HepG2 (cell line): ENCODE results near the gene MBLAC2. TPM values are rescaled to one million over a fixed set of nuclear protein-coding genes. Genes with fewer than 3 reads are reported as not detected.

Experiments
- DMAP1 ChIP-seq: IDR thresholded peaks from 2 replicates; pipeline ENCODE4 v1.6.1; 2016
- GABPB1 ChIP-seq: IDR thresholded peaks from 2 replicates; pipeline ENCODE4 v1.6.1; 2016; ENCODE audit warnings: mild to moderate bottlenecking, missing genetic modification reagents, moderate library complexity, missing compliant biosample characterization
- GATAD1 ChIP-seq: IDR thresholded peaks from 2 replicates; pipeline ENCODE4 v1.6.1; 2016; ENCODE audit warnings: missing genetic modification reagents, missing compliant biosample characterization
- HNRNPLL ChIP-seq: fragments of 200-400 bp; formaldehyde crosslinking; IDR thresholded peaks from 2 replicates; pipeline ENCODE4 v1.6.1; 2017; ENCODE audit warnings: mild to moderate bottlenecking, low read depth, low read length; ENCODE audit not compliant: poor library complexity, severe bottlenecking
- JARID2 ChIP-seq: sonication (generic); formaldehyde crosslinking; IDR thresholded peaks from 2 replicates; pipeline ENCODE4 v1.8.1; 2023; ENCODE audit warnings: missing genetic modification reagents, inconsistent platforms; ENCODE audit not compliant: insufficient replicate concordance
- KLF15 ChIP-seq: sonication (generic); formaldehyde crosslinking; IDR thresholded peaks from 2 replicates; pipeline ENCODE4 v1.8.1; 2023; ENCODE audit warnings: borderline replicate concordance, mild to moderate bottlenecking, inconsistent platforms, missing genetic modification reagents, mixed read lengths
- NBN ChIP-seq: fragments of 450-650 bp; conservative IDR thresholded peaks from 2 replicates; pipeline ENCODE4 v1.6.1; 2017
- PAWR ChIP-seq: sonication (generic); formaldehyde crosslinking; IDR thresholded peaks from 2 replicates; pipeline ENCODE4 v1.4.0; 2020; ENCODE audit warnings: missing genetic modification reagents, mild to moderate bottlenecking, borderline replicate concordance
- SP2 ChIP-seq: sonication (generic); formaldehyde crosslinking; IDR thresholded peaks from 2 replicates; pipeline ENCODE4 v1.5.1; 2020; ENCODE audit warnings: mild to moderate bottlenecking, missing genetic modification reagents
- WIZ ChIP-seq: sonication (generic); formaldehyde crosslinking; IDR thresholded peaks from 2 replicates; pipeline ENCODE4 v1.5.1; 2020; ENCODE audit warnings: mild to moderate bottlenecking, missing genetic modification reagents
- ZFYVE20 ChIP-seq: sonication (generic); formaldehyde crosslinking; IDR thresholded peaks from 2 replicates; pipeline ENCODE4 v1.8.0; 2023; ENCODE audit warnings: low read depth, mild to moderate bottlenecking, moderate library complexity, missing genetic modification reagents, borderline replicate concordance
- ZNF124 ChIP-seq: sonication (generic); formaldehyde crosslinking; IDR thresholded peaks from 2 replicates; pipeline ENCODE4 v1.4.0; 2020; ENCODE audit warnings: missing genetic modification reagents
- ZNF17 ChIP-seq: sonication (generic); formaldehyde crosslinking; IDR thresholded peaks from 2 replicates; pipeline ENCODE4 v1.5.0; 2020; ENCODE audit warnings: mild to moderate bottlenecking, missing genetic modification reagents
- ZNF30 ChIP-seq: sonication (generic); formaldehyde crosslinking; IDR thresholded peaks from 2 replicates; pipeline ENCODE4 v1.5.0; 2020; ENCODE audit warnings: mild to moderate bottlenecking, missing genetic modification reagents
- ZNF432 ChIP-seq: sonication (generic); formaldehyde crosslinking; IDR thresholded peaks from 2 replicates; pipeline ENCODE4 v1.5.0; 2020; ENCODE audit warnings: missing genetic modification reagents, mild to moderate bottlenecking, borderline replicate concordance
- ZNF674 ChIP-seq: sonication (generic); formaldehyde crosslinking; IDR thresholded peaks from 2 replicates; pipeline ENCODE4 v1.5.0; 2020; ENCODE audit warnings: low read depth, mild to moderate bottlenecking, missing genetic modification reagents
- ZNF724P ChIP-seq: sonication (generic); formaldehyde crosslinking; IDR thresholded peaks from 2 replicates; pipeline ENCODE4 v1.8.0; 2022; ENCODE audit warnings: missing genetic modification reagents, borderline replicate concordance
- ZZZ3 ChIP-seq: sonication (generic); formaldehyde crosslinking; IDR thresholded peaks from 2 replicates; pipeline ENCODE4 v1.4.0; 2020; ENCODE audit warnings: missing genetic modification reagents, mild to moderate bottlenecking, borderline replicate concordance
- polyA plus RNA-seq, 8 experiments: library from polyadenylated mRNA; depleted of rRNA in 3 of 8; stranded (reverse) in 7 of 8; unstranded in 1 of 8; fragments of >200 nt; fragmentation: Illumina TruSeq in 4 of 8; extraction: Trizol in 4 of 8; gene quantifications; 2 replicates each; pipeline versions ENCODE4 v1.2.1 to v1.2.3, GENCODE V29; 2011 to 2016; ENCODE audit warnings: low read depth in 4 of 8, missing spikeins in 1 of 8, mixed read lengths in 1 of 8; ENCODE audit not compliant: insufficient read depth in 1 of 8
- total RNA-seq, 5 experiments: library from RNA; depleted of rRNA; stranded (reverse); fragments of >200 nt; fragmentation: Illumina TruSeq; extraction: Trizol; gene quantifications; 2 replicates each; pipeline ENCODE4 v1.2.3, GENCODE V29; 2016; ENCODE audit warnings: low read depth in 1 of 5
- TF ChIP-seq, protein P1 (sequence below): sonication (generic); formaldehyde crosslinking; IDR thresholded peaks from 2 replicates; pipeline ENCODE4 v1.4.0; 2020; ENCODE audit warnings: mild to moderate bottlenecking, missing genetic modification reagents
- TF ChIP-seq, protein P2 (sequence below): sonication (generic); formaldehyde crosslinking; IDR thresholded peaks from 2 replicates; pipeline ENCODE4 v1.4.0; 2020; ENCODE audit warnings: mild to moderate bottlenecking, missing genetic modification reagents
- TF ChIP-seq, protein P3 (sequence below): sonication (generic); formaldehyde crosslinking; IDR thresholded peaks from 2 replicates; pipeline ENCODE4 v1.5.1; 2020; ENCODE audit warnings: mild to moderate bottlenecking, missing genetic modification reagents
- TF ChIP-seq, protein P4 (sequence below): IDR thresholded peaks from 2 replicates; pipeline ENCODE4 v1.6.1; 2016; ENCODE audit warnings: control low read depth

Gene MBLAC2
- total and polyA plus RNA-seq, 2 of the 13 experiments (the other 11 are each of a cell fraction or from before 2014, with no cell fraction given) = 2.9 to 4.1 TPM

DNA sequence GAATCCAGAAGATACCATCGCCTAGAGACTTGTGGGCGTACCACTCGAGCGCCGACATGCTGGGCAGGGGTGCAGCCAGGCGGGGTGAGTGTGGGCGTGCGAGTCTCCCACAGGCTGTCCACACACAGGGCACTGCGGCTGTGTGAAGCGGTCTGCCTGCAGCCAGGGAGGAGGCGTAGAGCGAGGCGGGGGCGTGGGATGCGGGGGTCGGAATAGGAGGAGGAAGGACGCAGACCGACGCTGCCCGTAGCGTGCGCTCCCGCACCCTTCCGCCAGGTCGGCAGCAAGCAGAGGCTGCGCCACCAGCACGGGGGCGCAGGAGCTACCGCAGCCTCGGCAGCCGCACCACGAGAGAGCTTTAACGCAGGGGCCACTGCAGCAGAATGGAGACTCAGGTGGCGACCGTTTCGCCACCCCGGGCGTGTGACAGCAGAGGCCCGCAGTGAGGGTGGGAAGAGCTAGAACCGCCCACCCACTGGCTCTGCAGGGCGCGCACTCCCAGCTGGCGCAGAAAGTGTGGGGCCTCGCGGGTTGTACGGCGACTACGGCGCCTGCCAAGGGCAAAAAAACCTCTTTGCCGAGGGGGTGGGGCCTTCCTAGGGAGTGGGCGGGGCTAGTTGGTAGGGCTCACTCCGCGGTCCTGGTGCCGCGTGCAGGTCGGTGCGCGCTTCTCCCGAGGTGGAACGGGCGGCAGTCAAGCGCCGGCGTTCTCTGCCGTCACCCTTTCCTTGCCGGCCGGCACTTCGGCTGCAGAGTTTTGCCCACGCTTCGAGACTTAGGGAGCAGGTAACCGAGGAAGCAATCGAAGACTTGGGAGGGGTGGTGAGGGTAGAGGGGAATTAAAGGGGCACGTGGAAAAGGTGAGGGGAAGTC is at the start of gene MBLAC2, which contains the start of gene POLR3G (continued):
- TF ChIP-seq, protein P1, sequence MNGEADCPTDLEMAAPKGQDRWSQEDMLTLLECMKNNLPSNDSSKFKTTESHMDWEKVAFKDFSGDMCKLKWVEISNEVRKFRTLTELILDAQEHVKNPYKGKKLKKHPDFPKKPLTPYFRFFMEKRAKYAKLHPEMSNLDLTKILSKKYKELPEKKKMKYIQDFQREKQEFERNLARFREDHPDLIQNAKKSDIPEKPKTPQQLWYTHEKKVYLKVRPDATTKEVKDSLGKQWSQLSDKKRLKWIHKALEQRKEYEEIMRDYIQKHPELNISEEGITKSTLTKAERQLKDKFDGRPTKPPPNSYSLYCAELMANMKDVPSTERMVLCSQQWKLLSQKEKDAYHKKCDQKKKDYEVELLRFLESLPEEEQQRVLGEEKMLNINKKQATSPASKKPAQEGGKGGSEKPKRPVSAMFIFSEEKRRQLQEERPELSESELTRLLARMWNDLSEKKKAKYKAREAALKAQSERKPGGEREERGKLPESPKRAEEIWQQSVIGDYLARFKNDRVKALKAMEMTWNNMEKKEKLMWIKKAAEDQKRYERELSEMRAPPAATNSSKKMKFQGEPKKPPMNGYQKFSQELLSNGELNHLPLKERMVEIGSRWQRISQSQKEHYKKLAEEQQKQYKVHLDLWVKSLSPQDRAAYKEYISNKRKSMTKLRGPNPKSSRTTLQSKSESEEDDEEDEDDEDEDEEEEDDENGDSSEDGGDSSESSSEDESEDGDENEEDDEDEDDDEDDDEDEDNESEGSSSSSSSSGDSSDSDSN (CRISPR knock-in tag) = peak; percentile 94
- no peak for TF ChIP-seq ZNF30 (CRISPR knock-in tag)
- peak; percentile 82 for TF ChIP-seq KLF15 (CRISPR knock-in tag)
- TF ChIP-seq SP2 (CRISPR knock-in tag) = peak; percentile 61
- TF ChIP-seq, protein P2, sequence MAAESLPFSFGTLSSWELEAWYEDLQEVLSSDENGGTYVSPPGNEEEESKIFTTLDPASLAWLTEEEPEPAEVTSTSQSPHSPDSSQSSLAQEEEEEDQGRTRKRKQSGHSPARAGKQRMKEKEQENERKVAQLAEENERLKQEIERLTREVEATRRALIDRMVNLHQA (CRISPR knock-in tag) = no peak
- TF ChIP-seq, protein P3, sequence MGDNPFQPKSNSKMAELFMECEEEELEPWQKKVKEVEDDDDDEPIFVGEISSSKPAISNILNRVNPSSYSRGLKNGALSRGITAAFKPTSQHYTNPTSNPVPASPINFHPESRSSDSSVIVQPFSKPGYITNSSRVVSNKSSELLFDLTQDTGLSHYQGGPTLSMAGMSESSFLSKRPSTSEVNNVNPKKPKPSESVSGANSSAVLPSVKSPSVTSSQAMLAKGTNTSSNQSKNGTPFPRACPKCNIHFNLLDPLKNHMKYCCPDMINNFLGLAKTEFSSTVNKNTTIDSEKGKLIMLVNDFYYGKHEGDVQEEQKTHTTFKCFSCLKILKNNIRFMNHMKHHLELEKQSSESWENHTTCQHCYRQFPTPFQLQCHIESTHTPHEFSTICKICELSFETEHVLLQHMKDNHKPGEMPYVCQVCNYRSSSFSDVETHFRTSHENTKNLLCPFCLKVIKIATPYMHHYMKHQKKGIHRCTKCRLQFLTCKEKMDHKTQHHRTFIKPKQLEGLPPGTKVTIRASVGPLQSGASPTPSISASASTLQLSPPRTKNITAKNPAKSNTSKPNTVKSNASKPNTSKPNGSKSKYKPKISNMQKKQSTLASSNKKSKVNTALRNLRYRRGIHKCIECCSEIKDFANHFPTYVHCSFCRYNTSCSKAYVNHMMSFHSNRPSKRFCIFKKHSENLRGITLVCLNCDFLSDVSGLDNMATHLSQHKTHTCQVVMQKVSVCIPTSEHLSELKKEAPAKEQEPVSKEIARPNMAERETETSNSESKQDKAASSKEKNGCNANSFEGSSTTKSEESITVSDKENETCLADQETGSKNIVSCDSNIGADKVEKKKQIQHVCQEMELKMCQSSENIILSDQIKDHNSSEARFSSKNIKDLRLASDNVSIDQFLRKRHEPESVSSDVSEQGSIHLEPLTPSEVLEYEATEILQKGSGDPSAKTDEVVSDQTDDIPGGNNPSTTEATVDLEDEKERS (CRISPR knock-in tag) = peak; percentile 81
- TF ChIP-seq, protein P4, sequence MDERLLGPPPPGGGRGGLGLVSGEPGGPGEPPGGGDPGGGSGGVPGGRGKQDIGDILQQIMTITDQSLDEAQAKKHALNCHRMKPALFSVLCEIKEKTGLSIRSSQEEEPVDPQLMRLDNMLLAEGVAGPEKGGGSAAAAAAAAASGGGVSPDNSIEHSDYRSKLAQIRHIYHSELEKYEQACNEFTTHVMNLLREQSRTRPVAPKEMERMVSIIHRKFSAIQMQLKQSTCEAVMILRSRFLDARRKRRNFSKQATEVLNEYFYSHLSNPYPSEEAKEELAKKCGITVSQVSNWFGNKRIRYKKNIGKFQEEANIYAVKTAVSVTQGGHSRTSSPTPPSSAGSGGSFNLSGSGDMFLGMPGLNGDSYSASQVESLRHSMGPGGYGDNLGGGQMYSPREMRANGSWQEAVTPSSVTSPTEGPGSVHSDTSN (CRISPR knock-in tag) = 0 out of 2 replicates have a peak, but pooled peaks have one; percentile 10
- TF ChIP-seq DMAP1 (CRISPR knock-in tag) = peak; percentile 89; the same call in 1 of the 2 replicates
- no peak; the same call in 1 of the 2 replicates for TF ChIP-seq ZNF432 (CRISPR knock-in tag)
- TF ChIP-seq ZNF724P (CRISPR knock-in tag) = no peak
- no peak; the same call in 1 of the 2 replicates for TF ChIP-seq ZZZ3
- TF ChIP-seq HNRNPLL = peak; percentile 98
- TF ChIP-seq NBN = no peak
- TF ChIP-seq PAWR (CRISPR knock-in tag) = no peak; the same call in 1 of the 2 replicates
- TF ChIP-seq GATAD1 (CRISPR knock-in tag) = peak; percentile 88
- TF ChIP-seq GABPB1 = peak; percentile 83
- TF ChIP-seq ZNF124 (CRISPR knock-in tag) = peak; percentile 20; the same call in 1 of the 2 replicates
- peak; percentile 73 for TF ChIP-seq ZNF674 (CRISPR knock-in tag)
- no peak for TF ChIP-seq ZFYVE20 (CRISPR knock-in tag)
- no peak for TF ChIP-seq ZNF17 (CRISPR knock-in tag)
- TF ChIP-seq JARID2 (CRISPR knock-in tag) = no peak
- peak; percentile 37 for TF ChIP-seq WIZ (CRISPR knock-in tag)
